ENCODE data around the gene BIN1.

DNA sequence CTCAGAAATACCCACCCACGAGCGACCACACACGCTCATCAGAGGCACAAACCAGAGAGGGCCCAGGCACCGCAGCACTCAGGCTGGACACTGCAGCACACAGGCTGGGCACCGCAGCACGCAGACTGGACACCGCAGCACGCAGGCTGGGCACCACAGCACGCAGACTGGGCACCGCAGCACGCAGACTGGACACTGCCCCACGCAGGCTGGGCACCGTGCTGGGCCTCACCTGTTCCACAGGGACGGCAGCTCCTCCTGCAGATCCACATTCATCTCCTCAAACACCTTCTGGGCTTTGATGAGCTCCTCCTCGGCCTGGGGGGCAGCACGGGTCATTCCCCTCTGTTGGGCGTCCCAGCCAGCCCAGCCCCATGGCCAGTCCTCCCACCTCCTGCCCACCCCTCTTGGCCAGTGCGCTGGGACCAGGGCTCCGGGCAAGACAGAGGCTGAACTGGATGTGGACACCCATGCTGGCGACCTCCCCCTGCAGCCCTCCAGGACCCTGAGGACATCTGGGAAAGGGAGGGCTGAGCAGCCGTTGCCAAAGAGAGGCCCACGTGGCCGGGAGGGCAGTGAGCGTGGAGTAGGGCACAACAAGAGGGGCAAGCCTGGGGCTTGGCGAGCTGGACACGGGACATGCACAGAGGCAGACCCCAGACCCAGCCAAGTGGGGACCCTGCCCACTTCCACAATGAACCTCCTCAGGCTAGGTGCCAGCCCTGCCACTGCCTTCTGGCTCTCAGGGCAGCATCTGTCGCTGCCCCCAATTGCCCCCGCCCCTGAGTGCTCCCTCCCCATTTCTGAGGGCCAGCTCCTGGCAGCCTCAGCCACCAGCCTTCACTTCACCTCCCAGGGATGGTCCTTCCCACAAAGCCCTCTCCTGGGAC lies 43.0 kb downstream of the BIN1 start:
- TF ChIP-seq CTCF (conservative IDR thresholded peaks at IDR 0.05; ENCODE audit: low read depth, low read length) (no peak), EZH2 (IDR thresholded peaks at IDR 0.05; ENCODE audit: borderline replicate concordance, low read depth, low read length, poor library complexity, severe bottlenecking) (no peak)

Measured in A673 (cell line).